Loucy (cell line): ENCODE results near the gene C10orf62.

Source experiments
- CTCF ChIP-seq: fragments of 200-600 bp; sonication (generic); conservative IDR thresholded peaks from 2 replicates; pipeline ENCODE4 v1.5.1; 2014; ENCODE audit warnings: mild to moderate bottlenecking, antibody characterized with exemption, low read length
- EZH2phosphoT487 ChIP-seq: fragments of 200-600 bp; IDR thresholded peaks from 2 replicates; pipeline ENCODE4 v1.6.1; 2018; ENCODE audit warnings: antibody characterized with exemption, mild to moderate bottlenecking, moderate library complexity, borderline replicate concordance

- no peak for TF ChIP-seq CTCF
- no peak for TF ChIP-seq EZH2phosphoT487
Observed at GRCh38 chr10:97618733-97619132, 29.2 kb downstream of the C10orf62 start.
